Tibial artery (tissue), 4 donors: ENCODE results near the gene CMA1.
"Not testable (repeated sequence)": the region's sequence is repeated elsewhere in the genome, so short reads cannot be mapped to it uniquely, and the experiment has no call there.

Experiments
- DNase-seq, 2 donors: peaks; one replicate each; pipeline ENCODE4 v3.0.0-alpha.2; 2019
- H3K27ac ChIP-seq, 2 donors: fragments of 200-600 bp; sonication (generic) in 1 of 2; 1 replicate in 1 of 2; 2 replicates in 1 of 2; pipeline ENCODE4 v1.5.1; 2018 to 2019; ENCODE audit warnings: mild to moderate bottlenecking in 1 of 2
- H3K27me3 ChIP-seq, 2 donors: fragments of 200-600 bp; sonication (generic) in 1 of 2; one replicate each; pipeline versions ENCODE4 v1.5.1 to v1.6.0; 2016 to 2019
- H3K36me3 ChIP-seq, 3 donors: fragments of 200-600 bp; sonication (generic) in 2 of 3; one replicate each; pipeline ENCODE4 v1.5.1; 2016 to 2019; ENCODE audit warnings: mild to moderate bottlenecking in 2 of 3
- H3K4me1 ChIP-seq, 4 donors: fragments of 200-600 bp; sonication (generic) in 2 of 4; 1 replicate in 3 of 4; 2 replicates in 1 of 4; pipeline ENCODE4 v1.5.1; 2016 to 2019
- H3K4me3 ChIP-seq, 2 donors: fragments of 200-600 bp; sonication (generic) in 1 of 2; 1 replicate in 1 of 2; 2 replicates in 1 of 2; pipeline ENCODE4 v1.5.1; 2018 to 2019; ENCODE audit warnings: mild to moderate bottlenecking in 2 of 2
- H3K9me3 ChIP-seq, 3 donors: fragments of 200-600 bp; sonication (generic) in 1 of 3; one replicate each; pipeline ENCODE4 v1.5.1; 2016 to 2019
- intact Hi-C: fragments of 100-400 bp; cut with DNase I; formaldehyde crosslinking; loops from one replicate; pipeline ENCODE4 v1.15.0; 2023; ENCODE audit warnings: low total_unique reads
- TF ChIP-seq, protein P1 (sequence below), 2 experiments: fragments of 200-600 bp in 1 of 2; fragments of 450-650 bp in 1 of 2; IDR thresholded peaks; one replicate each; pipeline ENCODE4 v1.5.1; 2017 to 2019; ENCODE audit warnings: antibody characterized with exemption in 2 of 2, mild to moderate bottlenecking in 1 of 2, moderate library complexity in 1 of 2

CMA1 gene

GRCh38 chr14:24518851-24519250, 10.8 kb upstream of the CMA1 start:
- TF ChIP-seq, protein P1, sequence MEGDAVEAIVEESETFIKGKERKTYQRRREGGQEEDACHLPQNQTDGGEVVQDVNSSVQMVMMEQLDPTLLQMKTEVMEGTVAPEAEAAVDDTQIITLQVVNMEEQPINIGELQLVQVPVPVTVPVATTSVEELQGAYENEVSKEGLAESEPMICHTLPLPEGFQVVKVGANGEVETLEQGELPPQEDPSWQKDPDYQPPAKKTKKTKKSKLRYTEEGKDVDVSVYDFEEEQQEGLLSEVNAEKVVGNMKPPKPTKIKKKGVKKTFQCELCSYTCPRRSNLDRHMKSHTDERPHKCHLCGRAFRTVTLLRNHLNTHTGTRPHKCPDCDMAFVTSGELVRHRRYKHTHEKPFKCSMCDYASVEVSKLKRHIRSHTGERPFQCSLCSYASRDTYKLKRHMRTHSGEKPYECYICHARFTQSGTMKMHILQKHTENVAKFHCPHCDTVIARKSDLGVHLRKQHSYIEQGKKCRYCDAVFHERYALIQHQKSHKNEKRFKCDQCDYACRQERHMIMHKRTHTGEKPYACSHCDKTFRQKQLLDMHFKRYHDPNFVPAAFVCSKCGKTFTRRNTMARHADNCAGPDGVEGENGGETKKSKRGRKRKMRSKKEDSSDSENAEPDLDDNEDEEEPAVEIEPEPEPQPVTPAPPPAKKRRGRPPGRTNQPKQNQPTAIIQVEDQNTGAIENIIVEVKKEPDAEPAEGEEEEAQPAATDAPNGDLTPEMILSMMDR (IDR thresholded peaks at IDR 0.05): no peak
- no peaks in the 10 kb centered on the region for H3K9me3 ChIP-seq
- H3K27ac ChIP-seq: no peak overlapping the region
- DNase-seq: no peak
- H3K4me3 ChIP-seq: no peak overlapping the region
- intact Hi-C loops: no loop called here
- no peaks in the 10 kb centered on the region for H3K27me3 ChIP-seq
- H3K4me1 ChIP-seq: no peaks in the 10 kb centered on the region
- H3K36me3 ChIP-seq: no peaks in the 10 kb centered on the region

DNA sequence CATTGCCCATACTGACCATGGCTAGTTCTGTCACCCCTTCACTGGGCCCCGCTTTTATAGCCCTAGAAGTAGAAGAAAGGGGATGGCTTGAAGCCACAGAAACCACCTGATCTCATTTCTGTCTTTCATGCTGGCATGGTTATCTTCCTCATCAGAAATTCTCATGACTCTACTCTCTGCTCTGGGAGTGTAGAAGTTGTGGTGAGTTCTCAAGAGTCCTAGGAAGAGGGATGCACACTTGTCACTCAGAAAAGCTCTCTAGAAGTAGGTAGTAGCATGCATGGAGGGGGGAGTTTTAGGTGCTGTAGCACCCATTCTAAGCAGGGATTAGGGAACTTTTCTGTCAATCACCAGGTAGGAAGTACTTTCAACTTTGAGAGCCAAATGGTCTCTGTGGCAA, 6.1 kb upstream of the CMA1 start:
- DNase-seq: no peak
- Histone ChIP-seq H3K36me3 (no peaks in the 10 kb centered on the region), H3K4me3 (no peak overlapping the region), H3K4me1 (no peaks in the 10 kb centered on the region), H3K27me3 (no peaks in the 10 kb centered on the region), H3K27ac (no peak overlapping the region), H3K9me3 (no peaks in the 10 kb centered on the region)
- TF ChIP-seq, protein P1 (IDR thresholded peaks at IDR 0.05): no peak
- intact Hi-C loops: no loop called here

- Histone ChIP-seq H3K36me3 (no peaks in the 10 kb centered on the region), H3K9me3 (no peaks in the 10 kb centered on the region), H3K4me3 (no peak overlapping the region), H3K27me3 (no peaks in the 10 kb centered on the region), H3K4me1 (no peaks in the 10 kb centered on the region), H3K27ac (no peak overlapping the region)
- TF ChIP-seq, protein P1 (IDR thresholded peaks at IDR 0.05): no peak
- no peak for DNase-seq
- intact Hi-C loops: no loop called here
Measured at GRCh38 chr14:24513009-24513408, 4.9 kb upstream of the CMA1 start.

GRCh38 chr14:24506443-24506842, 1.6 kb downstream of the CMA1 start:
- H3K4me1 ChIP-seq: no peaks in the 10 kb centered on the region
- no peaks in the 10 kb centered on the region for H3K36me3 ChIP-seq
- no peak overlapping the region for H3K27ac ChIP-seq
- TF ChIP-seq, protein P1 (IDR thresholded peaks at IDR 0.05): no peak
- no peak overlapping the region for H3K4me3 ChIP-seq
- no peaks in the 10 kb centered on the region for H3K9me3 ChIP-seq
- no peaks in the 10 kb centered on the region for H3K27me3 ChIP-seq
- intact Hi-C loops: no loop called here
- DNase-seq: no peak

DNA sequence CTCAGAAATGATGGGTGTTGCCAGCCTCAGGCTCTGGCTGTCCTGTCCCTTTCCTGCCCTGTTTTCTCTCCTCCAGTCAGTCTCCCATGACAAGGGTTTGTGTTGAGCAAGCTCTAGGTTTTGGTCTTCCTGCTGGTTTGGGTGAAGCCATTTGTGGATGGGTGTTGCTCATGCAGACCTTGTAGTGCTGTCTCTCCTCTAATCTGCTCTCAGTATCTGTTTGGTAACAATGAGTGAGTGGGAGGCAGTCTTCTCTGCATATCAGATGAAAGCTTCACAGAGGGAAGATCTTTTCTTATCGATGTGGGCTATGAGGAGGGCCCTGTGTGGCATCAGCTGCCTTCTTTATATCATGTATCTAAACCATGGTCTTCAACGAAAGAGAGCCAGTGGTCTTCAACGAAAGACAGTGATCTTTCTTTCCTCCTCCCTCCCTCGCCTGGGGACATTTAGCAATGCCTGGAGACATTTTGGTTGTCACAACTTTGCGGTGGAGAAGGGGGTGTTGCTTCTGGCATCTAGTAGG, 3.6 kb downstream of the CMA1 start:
- intact Hi-C loops: no loop called here
- H3K4me1 ChIP-seq: no peaks in the 10 kb centered on the region
- DNase-seq: no peak
- H3K4me3 ChIP-seq: no peak overlapping the region
- H3K27ac ChIP-seq: no peak overlapping the region
- no peaks in the 10 kb centered on the region for H3K27me3 ChIP-seq
- H3K36me3 ChIP-seq: no peaks in the 10 kb centered on the region
- TF ChIP-seq, protein P1 (IDR thresholded peaks at IDR 0.05): no peak
- H3K9me3 ChIP-seq: no peaks in the 10 kb centered on the region

DNA sequence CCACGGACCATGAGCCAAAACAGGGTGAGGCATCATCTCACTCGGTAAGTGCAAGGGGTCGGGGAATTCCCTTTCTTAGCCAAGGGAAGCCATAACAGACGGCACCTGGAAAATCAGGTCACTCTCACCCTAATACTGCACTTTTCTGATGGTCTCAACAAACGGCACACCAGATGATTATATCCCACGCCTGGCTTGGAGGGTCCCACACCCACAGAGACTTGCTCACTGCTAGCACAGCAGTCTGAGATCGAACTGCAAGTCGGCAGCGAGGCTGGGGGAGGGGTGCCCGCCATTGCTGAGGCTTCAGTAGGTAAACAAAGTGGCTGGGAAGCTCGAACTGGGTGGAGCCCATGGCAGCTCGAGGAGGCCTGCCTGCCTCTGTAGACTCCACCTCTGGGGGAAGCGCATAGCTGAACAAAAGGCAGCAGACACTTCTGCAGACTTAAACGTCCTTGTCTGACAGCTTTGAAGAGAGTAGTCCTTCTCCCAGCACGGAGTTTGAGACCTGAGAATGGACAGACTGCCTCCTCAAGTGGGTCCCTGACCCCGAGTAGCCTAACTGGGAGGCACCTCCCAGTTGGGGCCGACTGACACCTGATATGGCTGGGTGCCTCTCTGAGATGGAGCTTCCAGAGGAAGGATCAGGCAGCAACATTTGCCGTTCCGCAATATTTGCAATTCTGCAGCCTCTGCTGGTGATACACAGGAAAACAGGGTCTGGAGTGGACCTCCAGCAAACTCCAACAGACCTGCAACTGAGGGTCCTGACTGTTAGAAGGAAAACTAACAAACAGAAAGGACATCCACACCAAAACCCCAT, 16.3 kb downstream of the CMA1 start:
- intact Hi-C loops, H3K4me3 ChIP-seq, H3K27ac ChIP-seq: not testable (repeated sequence)

More for the DNA sequence above, 16.3 kb downstream of the CMA1 start:
- H3K36me3 ChIP-seq, DNase-seq, H3K4me1 ChIP-seq, H3K9me3 ChIP-seq, H3K27me3 ChIP-seq: not testable (repeated sequence)
